Ishikawa (cell line): ENCODE results near the gene UBALD1.

Experiments
- CEBPB ChIP-seq: IDR thresholded peaks from 2 replicates; pipeline ENCODE4 v1.6.1; 2012
- CREB1 ChIP-seq: IDR thresholded peaks from 2 replicates; pipeline ENCODE4 v1.6.1; 2012; ENCODE audit warnings: low read depth
- EGR1 ChIP-seq: IDR thresholded peaks from 2 replicates; pipeline ENCODE4 v1.6.1; 2012
- EP300 ChIP-seq: IDR thresholded peaks from 2 replicates; pipeline ENCODE4 v1.6.1; 2012; ENCODE audit warnings: borderline replicate concordance
- REST ChIP-seq: IDR thresholded peaks from 2 replicates; pipeline ENCODE4 v1.6.1; 2012; ENCODE audit warnings: low read depth, mild to moderate bottlenecking
- TAF1 ChIP-seq: IDR thresholded peaks from 2 replicates; pipeline ENCODE4 v1.6.1; 2012; ENCODE audit warnings: low read depth, mild to moderate bottlenecking
- TCF12 ChIP-seq: IDR thresholded peaks from 2 replicates; pipeline ENCODE4 v1.6.1; 2012; ENCODE audit warnings: low read depth
- TEAD4 ChIP-seq: IDR thresholded peaks from 2 replicates; pipeline ENCODE4 v1.6.1; 2012
- YY1 ChIP-seq: IDR thresholded peaks from 2 replicates; pipeline ENCODE4 v1.6.1; 2012; ENCODE audit warnings: low read depth

DNA sequence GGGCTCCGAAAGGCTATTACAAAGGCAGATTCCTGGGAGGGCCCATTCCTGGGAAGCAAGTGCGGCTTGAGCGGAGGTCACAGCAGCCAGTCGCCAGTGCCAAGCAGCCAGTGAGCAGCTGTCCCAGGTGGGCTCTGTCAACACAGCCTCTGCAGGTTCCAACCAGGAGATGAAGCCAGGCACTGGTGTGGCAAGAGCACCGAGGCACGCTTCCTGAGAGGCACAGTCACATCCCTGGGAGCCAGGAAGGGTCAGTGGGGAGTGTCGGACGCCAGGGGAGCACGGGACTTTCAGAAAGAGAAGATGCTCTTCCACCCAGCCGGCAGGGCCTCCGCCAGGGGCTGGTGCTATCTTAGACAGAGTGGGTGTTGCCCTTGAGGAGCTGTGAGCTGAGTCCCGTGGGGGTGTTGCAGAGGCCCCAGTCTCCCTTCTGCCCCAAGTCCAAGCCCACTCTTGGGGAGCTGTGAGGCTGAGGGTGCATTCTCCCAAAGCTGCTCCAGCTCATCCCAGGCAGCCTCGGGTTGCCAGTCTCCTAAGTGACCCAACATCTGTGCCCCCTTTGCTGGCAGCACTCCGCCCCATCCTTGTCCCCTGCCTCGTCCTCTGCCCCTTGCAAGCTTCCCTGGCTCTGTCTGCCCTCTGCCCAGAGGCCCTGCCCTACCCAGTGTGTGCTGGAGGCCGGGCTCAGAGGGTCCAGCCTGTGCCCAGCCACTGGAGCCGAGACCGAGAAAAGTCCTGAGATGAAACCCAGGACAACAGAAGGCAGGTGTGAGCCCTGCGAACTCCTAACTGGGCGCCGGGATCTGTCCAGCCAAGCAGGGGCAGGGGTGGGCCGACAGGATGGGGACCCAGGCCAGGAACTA is 6.6 kb downstream of the UBALD1 start:
- no peak for TF ChIP-seq TAF1
- no peak for TF ChIP-seq CEBPB
- TF ChIP-seq TCF12 = no peak
- TF ChIP-seq EGR1 = no peak
- no peak for TF ChIP-seq REST
- no peak for TF ChIP-seq EP300
- TF ChIP-seq TEAD4 = no peak
- TF ChIP-seq CREB1 = no peak
- TF ChIP-seq YY1 = no peak
